ENCODE measurements around the gene NBEA. TPM values are rescaled to one million over a fixed set of nuclear protein-coding genes. Genes with fewer than 3 reads are reported as not detected.

The NBEA gene
- polyA plus RNA-seq, 2 of the 4 experiments (the other 2 are of a cell fraction): 3.5 to 11.8 TPM

GRCh38 chr13:35231426-35231825, 289.4 kb downstream of the NBEA start:
- CTCF ChIA-PET: no interaction called here
- H3K4me1 ChIP-seq: no peaks in the 10 kb centered on the region

GRCh38 chr13:35238274-35238673, 296.2 kb downstream of the NBEA start:
- no peaks in the 10 kb centered on the region for H3K4me1 ChIP-seq
- ChIA-PET POLR2A (no interaction called here), CTCF (no interaction called here)
- DNase-seq (ENCODE audit: low read depth in 1 of 2, low spot score in 1 of 2) (no peak), FAIRE-seq (no peak), ATAC-seq (no peak)
- H3K9me3 ChIP-seq: no peaks in the 10 kb centered on the region
- no peak overlapping the region for H3K4me3 ChIP-seq
- TF ChIP-seq CEBPB (IDR thresholded peaks at IDR 0.05) (no peak), EP300 (IDR thresholded peaks at IDR 0.05) (no peak), EHF (CRISPR knock-in tag; IDR thresholded peaks at IDR 0.05) (no peak)
- H3K27ac ChIP-seq: no peak overlapping the region
- no peak overlapping the region for H3K4me2 ChIP-seq
- WGBS (ENCODE audit: missing lambda C conversion rate): 100% methylated on average over 1 of the region's 1 CpG

More at GRCh38 chr13:35231426-35231825, 289.4 kb downstream of the NBEA start:
- 47% methylated on average over 1 of the region's 1 CpG for WGBS (ENCODE audit: missing lambda C conversion rate)
- Histone ChIP-seq H3K9me3 (no peaks in the 10 kb centered on the region), H3K4me2 (no peak overlapping the region), H3K27ac (no peak overlapping the region), H3K4me3 (no peak overlapping the region)
- TF ChIP-seq CBX2 (IDR thresholded peaks at IDR 0.05; ENCODE audit: borderline replicate concordance, low read depth): no peak
- no peak for TF ChIP-seq TFCP2L1 (CRISPR knock-in tag; IDR thresholded peaks at IDR 0.05)
- ATAC-seq (no peak), FAIRE-seq (no peak), DNase-seq (ENCODE audit: low read depth in 1 of 2, low spot score in 1 of 2) (no peak)
- POLR2A ChIA-PET: no interaction called here

DNA sequence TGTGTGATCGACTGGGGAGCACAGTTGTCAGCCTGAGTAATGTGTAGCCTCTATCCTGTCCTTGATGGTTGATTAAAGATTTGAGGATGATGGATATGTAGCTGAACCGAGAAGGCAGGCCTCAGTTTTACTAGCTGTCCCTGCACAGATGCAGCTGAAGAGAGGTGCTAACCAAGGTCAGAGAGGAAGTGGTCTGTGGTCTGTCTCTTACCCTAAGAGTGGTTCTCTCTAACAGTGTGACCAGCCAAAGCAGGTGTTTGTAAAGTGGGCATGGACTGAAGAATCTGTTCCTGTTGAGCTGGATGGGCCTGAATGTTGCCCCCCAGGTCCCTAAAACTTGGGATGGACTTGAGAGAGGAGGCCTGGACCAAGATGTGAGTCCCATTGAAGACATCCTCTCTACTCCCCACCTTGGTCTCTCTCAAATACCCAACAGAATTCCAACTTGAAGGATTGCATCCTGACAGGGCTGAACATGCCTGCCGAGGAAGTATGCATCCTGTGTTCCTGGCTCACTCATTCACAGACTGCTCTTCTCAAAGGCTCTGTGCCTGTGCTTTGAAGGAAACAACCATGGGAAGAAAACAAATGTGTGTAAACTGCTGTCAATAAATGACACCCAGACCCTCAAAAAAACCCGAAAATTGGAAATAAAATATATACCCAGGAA, 310.6 kb downstream of the NBEA start:
- CTCF ChIA-PET: interaction anchor here (1.3 kb wide), 1 partner anchor 12 kb away, joined by 3 read pairs; no protein-coding TSS in a partner anchor
- 68% methylated on average over 4 of the region's 4 CpGs for WGBS (ENCODE audit: missing lambda C conversion rate)

DNA sequence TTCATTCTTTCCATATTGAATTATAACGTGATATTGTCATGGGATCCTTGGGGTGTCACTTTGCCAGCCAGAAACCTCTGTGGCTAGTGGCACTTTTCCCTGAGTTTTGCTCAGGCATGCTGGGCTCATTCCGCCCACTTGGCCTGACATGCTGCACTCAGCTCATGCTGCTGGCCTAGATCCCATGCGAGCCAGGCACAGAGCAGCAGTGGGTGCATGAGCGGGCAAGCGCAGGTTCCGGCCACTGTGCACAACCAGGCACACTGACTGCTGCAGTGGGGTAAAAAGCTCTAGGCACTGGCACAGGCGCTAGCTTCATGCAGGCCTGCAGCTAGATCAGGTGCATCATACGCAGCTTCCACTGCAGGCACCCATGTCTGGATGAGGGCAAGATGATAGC, 313.2 kb downstream of the NBEA start:
- Histone ChIP-seq H3K4me2 (no peak overlapping the region), H3K27ac (no peak overlapping the region), H3K4me3 (no peak overlapping the region), H3K4me1 (no peaks in the 10 kb centered on the region), H3K9me3 (no peaks in the 10 kb centered on the region)
- ChIA-PET CTCF (no interaction called here), POLR2A (no interaction called here)
- DNase-seq (ENCODE audit: low read depth in 1 of 2, low spot score in 1 of 2) (no peak), ATAC-seq (no peak), FAIRE-seq (no peak)
- 96% methylated on average over 8 of the region's 8 CpGs for WGBS (ENCODE audit: missing lambda C conversion rate)
- TF ChIP-seq FOSB (CRISPR knock-in tag; IDR thresholded peaks at IDR 0.05): no peak
- TF ChIP-seq BHLHE40 (IDR thresholded peaks at IDR 0.05; ENCODE audit: low read depth, low read length): no peak
- no peak for TF ChIP-seq E2F6 (IDR thresholded peaks at IDR 0.05; ENCODE audit: borderline replicate concordance, low read depth)
- no peak for TF ChIP-seq HOXA7 (CRISPR knock-in tag; IDR thresholded peaks at IDR 0.05)
- TF ChIP-seq RAD21 (conservative IDR thresholded peaks at IDR 0.05 in 1 of 2, IDR thresholded peaks at IDR 0.05 in 1 of 2): no peak
- no peak for TF ChIP-seq JUNB (IDR thresholded peaks at IDR 0.05)
- TF ChIP-seq SREBF2 (IDR thresholded peaks at IDR 0.05): no peak
- TF ChIP-seq, protein P1, sequence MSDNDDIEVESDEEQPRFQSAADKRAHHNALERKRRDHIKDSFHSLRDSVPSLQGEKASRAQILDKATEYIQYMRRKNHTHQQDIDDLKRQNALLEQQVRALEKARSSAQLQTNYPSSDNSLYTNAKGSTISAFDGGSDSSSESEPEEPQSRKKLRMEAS (IDR thresholded peaks at IDR 0.05): no peak
- no peak for TF ChIP-seq EHMT2 (IDR thresholded peaks at IDR 0.05; ENCODE audit: low read depth)
- no peak for TF ChIP-seq NPAS2 (CRISPR knock-in tag; IDR thresholded peaks at IDR 0.05; ENCODE audit: borderline replicate concordance)
- TF ChIP-seq CHD4 (IDR thresholded peaks at IDR 0.05; ENCODE audit: borderline replicate concordance): no peak
- TF ChIP-seq POLR2AphosphoS2 (conservative IDR thresholded peaks at IDR 0.05; ENCODE audit: low read length): no peak
- TF ChIP-seq HMGXB4 (CRISPR knock-in tag; IDR thresholded peaks at IDR 0.05; ENCODE audit: borderline replicate concordance): no peak
- TF ChIP-seq NR3C1 (IDR thresholded peaks at IDR 0.05): no peak
- TF ChIP-seq TFCP2L1 (CRISPR knock-in tag; IDR thresholded peaks at IDR 0.05): no peak
- no peak for TF ChIP-seq POLR2A (IDR thresholded peaks at IDR 0.05; ENCODE audit: low read length)

More for the DNA sequence above, 310.6 kb downstream of the NBEA start:
- TF ChIP-seq EHF (CRISPR knock-in tag; IDR thresholded peaks at IDR 0.05): no peak
- no peak for TF ChIP-seq KDM1A (IDR thresholded peaks at IDR 0.05; ENCODE audit: low read depth)
- no peak for TF ChIP-seq KDM5A (IDR thresholded peaks at IDR 0.05)
- TF ChIP-seq CHD4 (IDR thresholded peaks at IDR 0.05; ENCODE audit: borderline replicate concordance): no peak
- TF ChIP-seq, protein P2, sequence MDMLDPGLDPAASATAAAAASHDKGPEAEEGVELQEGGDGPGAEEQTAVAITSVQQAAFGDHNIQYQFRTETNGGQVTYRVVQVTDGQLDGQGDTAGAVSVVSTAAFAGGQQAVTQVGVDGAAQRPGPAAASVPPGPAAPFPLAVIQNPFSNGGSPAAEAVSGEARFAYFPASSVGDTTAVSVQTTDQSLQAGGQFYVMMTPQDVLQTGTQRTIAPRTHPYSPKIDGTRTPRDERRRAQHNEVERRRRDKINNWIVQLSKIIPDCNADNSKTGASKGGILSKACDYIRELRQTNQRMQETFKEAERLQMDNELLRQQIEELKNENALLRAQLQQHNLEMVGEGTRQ (IDR thresholded peaks at IDR 0.05): no peak
- no peak for TF ChIP-seq EHMT2 (IDR thresholded peaks at IDR 0.05; ENCODE audit: low read depth)
- no peak for TF ChIP-seq CBX2 (IDR thresholded peaks at IDR 0.05; ENCODE audit: borderline replicate concordance, low read depth)
- no peak for TF ChIP-seq NPAS2 (CRISPR knock-in tag; IDR thresholded peaks at IDR 0.05; ENCODE audit: borderline replicate concordance)
- no peak for TF ChIP-seq CBX8 (IDR thresholded peaks at IDR 0.05)
- TF ChIP-seq BHLHE40 (IDR thresholded peaks at IDR 0.05; ENCODE audit: low read depth, low read length): no peak
- TF ChIP-seq, protein P3, sequence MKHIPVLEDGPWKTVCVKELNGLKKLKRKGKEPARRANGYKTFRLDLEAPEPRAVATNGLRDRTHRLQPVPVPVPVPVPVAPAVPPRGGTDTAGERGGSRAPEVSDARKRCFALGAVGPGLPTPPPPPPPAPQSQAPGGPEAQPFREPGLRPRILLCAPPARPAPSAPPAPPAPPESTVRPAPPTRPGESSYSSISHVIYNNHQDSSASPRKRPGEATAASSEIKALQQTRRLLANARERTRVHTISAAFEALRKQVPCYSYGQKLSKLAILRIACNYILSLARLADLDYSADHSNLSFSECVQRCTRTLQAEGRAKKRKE (CRISPR knock-in tag; IDR thresholded peaks at IDR 0.05; ENCODE audit: low read depth): no peak
- TF ChIP-seq HDAC2 (IDR thresholded peaks at IDR 0.05): no peak
- TF ChIP-seq, protein P1 (IDR thresholded peaks at IDR 0.05): no peak
- H3K27ac ChIP-seq: no peak overlapping the region
- no peak for DNase-seq (ENCODE audit: low read depth in 1 of 2, low spot score in 1 of 2)
- FAIRE-seq: no peak
- no peak overlapping the region for H3K4me2 ChIP-seq
- ATAC-seq: no peak
- H3K4me1 ChIP-seq: no peaks in the 10 kb centered on the region
- no peak overlapping the region for H3K4me3 ChIP-seq
- POLR2A ChIA-PET: no interaction called here
- no peaks in the 10 kb centered on the region for H3K9me3 ChIP-seq

Measured in A549 (cell line).